ENCODE results near the gene AMOTL1.

- TF ChIP-seq, protein P1, sequence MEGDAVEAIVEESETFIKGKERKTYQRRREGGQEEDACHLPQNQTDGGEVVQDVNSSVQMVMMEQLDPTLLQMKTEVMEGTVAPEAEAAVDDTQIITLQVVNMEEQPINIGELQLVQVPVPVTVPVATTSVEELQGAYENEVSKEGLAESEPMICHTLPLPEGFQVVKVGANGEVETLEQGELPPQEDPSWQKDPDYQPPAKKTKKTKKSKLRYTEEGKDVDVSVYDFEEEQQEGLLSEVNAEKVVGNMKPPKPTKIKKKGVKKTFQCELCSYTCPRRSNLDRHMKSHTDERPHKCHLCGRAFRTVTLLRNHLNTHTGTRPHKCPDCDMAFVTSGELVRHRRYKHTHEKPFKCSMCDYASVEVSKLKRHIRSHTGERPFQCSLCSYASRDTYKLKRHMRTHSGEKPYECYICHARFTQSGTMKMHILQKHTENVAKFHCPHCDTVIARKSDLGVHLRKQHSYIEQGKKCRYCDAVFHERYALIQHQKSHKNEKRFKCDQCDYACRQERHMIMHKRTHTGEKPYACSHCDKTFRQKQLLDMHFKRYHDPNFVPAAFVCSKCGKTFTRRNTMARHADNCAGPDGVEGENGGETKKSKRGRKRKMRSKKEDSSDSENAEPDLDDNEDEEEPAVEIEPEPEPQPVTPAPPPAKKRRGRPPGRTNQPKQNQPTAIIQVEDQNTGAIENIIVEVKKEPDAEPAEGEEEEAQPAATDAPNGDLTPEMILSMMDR (IDR thresholded peaks at IDR 0.05): no peak
- TF ChIP-seq POLR2A (IDR thresholded peaks at IDR 0.05) (no peak), POLR2AphosphoS5 (IDR thresholded peaks at IDR 0.05) (no peak), EP300 (IDR thresholded peaks at IDR 0.05) (no peak)
These were observed 13.8 kb upstream of the AMOTL1 start for GRCh38 chr11:94754335-94754734.

Measured in stomach (tissue), 4 donors.